Mesothelial cell of epicardium (in vitro differentiated cells): ENCODE measurements around the gene CARHSP1. TPM values are rescaled to one million over a fixed set of nuclear protein-coding genes. Genes with fewer than 3 reads are reported as not detected.

Experiments used
- DNase-seq, 2 experiments: peaks; one replicate each; pipeline ENCODE4 v3.0.0; 2021; ENCODE audit warnings: low spot score in 2 of 2; ENCODE audit not compliant: unreplicated experiment in 2 of 2
- H3K27ac Mint-ChIP-seq: 2 replicates; pipeline ENCODE4 v1.8.0; 2021; ENCODE audit warnings: mixed read lengths
- H3K27me3 Mint-ChIP-seq: 2 replicates; pipeline ENCODE4 v1.8.0; 2021; ENCODE audit warnings: low read depth, mixed read lengths
- H3K36me3 Mint-ChIP-seq: 2 replicates; pipeline ENCODE4 v1.8.0; 2021; ENCODE audit warnings: mixed read lengths
- H3K4me1 Mint-ChIP-seq: 2 replicates; pipeline ENCODE4 v1.8.0; 2021; ENCODE audit warnings: mixed read lengths
- H3K4me3 Mint-ChIP-seq: 2 replicates; pipeline ENCODE4 v1.8.0; 2021; ENCODE audit warnings: mild to moderate bottlenecking, moderate library complexity, mixed read lengths
- H3K9me3 Mint-ChIP-seq: 2 replicates; pipeline ENCODE4 v1.8.0; 2021; ENCODE audit warnings: mixed read lengths
- CTCF ChIP-seq: fragments of 200-600 bp; sonication (generic); IDR thresholded peaks from one replicate; pipeline ENCODE4 v1.5.0; 2021; ENCODE audit warnings: antibody characterized with exemption; ENCODE audit not compliant: unreplicated experiment
- total RNA-seq: library from RNA; stranded (reverse); gene quantifications from 3 replicates; pipeline ENCODE4 v1.2.1, GENCODE V29; 2021

The CARHSP1 gene
- total RNA-seq, 1 donor from 2014 or later: 80.3 TPM

GRCh38 chr16:8858994-8859912 lies 9.6 kb downstream of the CARHSP1 start:
- Mint-ChIP-seq H3K27me3 (no peaks in the 10 kb centered on the region), H3K4me3 (no peak overlapping the region), H3K27ac (peak overlapping the region; percentile 33), H3K4me1 (peaks cover 8% of the 10 kb centered on the region), H3K9me3 (no peaks in the 10 kb centered on the region), H3K36me3 (peaks cover 31% of the 10 kb centered on the region)
- TF ChIP-seq CTCF: no peak
- no peak for DNase-seq

GRCh38 chr16:8855972-8856371 lies 12.8 kb downstream of the CARHSP1 start:
- no peak overlapping the region for H3K27ac Mint-ChIP-seq
- H3K4me3 Mint-ChIP-seq: no peak overlapping the region
- peaks cover 41% of the 10 kb centered on the region for H3K36me3 Mint-ChIP-seq
- H3K27me3 Mint-ChIP-seq: no peaks in the 10 kb centered on the region
- H3K4me1 Mint-ChIP-seq: peaks cover 2% of the 10 kb centered on the region
- no peak for DNase-seq
- TF ChIP-seq CTCF: no peak
- H3K9me3 Mint-ChIP-seq: no peaks in the 10 kb centered on the region

DNA sequence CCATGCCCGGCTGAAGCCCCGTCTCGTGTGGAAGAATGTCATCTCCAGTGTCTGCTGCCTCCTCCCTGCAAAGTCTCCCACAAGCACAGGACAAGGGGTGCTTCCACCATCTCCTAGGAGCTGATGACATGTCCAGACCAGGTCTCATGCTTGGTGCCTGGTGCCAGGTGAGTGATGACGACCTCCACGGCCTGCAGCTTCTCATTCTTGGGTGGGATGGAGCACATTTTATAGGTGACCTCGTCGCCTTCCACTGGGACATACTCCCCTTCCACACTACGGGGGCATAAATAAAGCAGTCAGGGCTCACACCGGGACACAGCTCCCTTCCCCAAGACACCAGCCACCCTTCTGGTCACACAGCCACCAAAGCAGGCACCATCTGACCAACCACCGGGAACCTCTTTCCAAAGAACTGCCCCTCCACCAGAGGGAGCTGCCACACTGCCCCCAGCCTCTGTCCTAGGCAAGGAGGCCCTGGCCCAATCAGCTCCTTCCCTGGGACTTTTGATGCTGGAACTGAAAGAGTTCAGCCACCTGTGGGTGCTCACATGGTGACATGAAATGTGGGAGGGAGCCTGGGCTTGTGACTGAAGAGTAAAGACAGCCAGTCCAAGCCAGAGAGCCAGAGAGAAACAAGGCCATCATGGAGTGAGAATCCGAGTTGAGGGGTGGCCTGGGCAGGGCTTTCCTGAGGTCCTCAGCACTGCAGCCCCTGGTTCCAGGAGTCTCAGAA lies 13.6 kb downstream of the CARHSP1 start:
- TF ChIP-seq CTCF: no peak
- Mint-ChIP-seq H3K36me3 (peaks cover 42% of the 10 kb centered on the region), H3K4me3 (no peak overlapping the region), H3K27ac (no peak overlapping the region), H3K9me3 (no peaks in the 10 kb centered on the region), H3K4me1 (peaks cover 2% of the 10 kb centered on the region), H3K27me3 (no peaks in the 10 kb centered on the region)
- DNase-seq: no peak

DNA sequence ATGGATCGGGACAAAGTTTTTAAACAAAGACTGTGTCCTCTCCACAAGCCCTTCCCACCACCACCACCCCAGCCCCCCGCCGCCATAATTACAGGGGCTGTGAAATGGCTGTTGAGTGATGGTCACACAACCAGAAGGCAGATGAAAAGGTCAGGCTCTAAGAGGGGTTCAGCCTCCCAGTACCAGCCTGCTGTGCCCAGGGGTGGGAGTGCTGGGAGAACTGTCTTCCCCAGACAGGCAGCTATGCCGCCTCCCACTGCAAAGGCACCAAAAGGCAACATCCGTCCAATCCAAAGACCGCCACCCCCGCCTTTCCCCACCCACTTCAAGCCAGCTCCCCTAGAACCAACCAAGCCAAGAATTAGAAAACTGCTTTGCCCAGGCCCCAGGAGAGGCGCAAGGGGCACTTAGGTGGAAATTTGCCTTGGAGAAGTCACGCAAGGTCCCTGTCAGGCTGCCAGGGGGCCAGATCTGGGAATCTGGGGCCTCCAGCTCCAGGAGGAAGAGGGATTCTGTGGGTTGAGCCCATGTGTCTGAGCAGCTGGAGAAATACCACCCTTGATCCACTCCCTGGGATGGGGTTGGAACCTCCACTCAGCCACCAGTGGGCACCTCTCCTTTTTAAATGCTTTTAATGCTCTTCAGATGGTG lies 14.4 kb downstream of the CARHSP1 start:
- TF ChIP-seq CTCF: no peak
- no peak overlapping the region for H3K4me3 Mint-ChIP-seq
- H3K36me3 Mint-ChIP-seq: peaks cover 47% of the 10 kb centered on the region
- H3K9me3 Mint-ChIP-seq: no peaks in the 10 kb centered on the region
- no peak overlapping the region for H3K27ac Mint-ChIP-seq
- DNase-seq: no peak
- no peaks in the 10 kb centered on the region for H3K27me3 Mint-ChIP-seq
- no peaks in the 10 kb centered on the region for H3K4me1 Mint-ChIP-seq

- H3K4me1 Mint-ChIP-seq: no peaks in the 10 kb centered on the region
- no peak overlapping the region for H3K4me3 Mint-ChIP-seq
- no peaks in the 10 kb centered on the region for H3K9me3 Mint-ChIP-seq
- DNase-seq: no peak
- no peaks in the 10 kb centered on the region for H3K27me3 Mint-ChIP-seq
- H3K27ac Mint-ChIP-seq: no peak overlapping the region
- no peak for TF ChIP-seq CTCF
- H3K36me3 Mint-ChIP-seq: peaks cover 43% of the 10 kb centered on the region
Measured at GRCh38 chr16:8853611-8854010, 15.2 kb downstream of the CARHSP1 start.
